ENCODE measurements around the gene NDUFV2.

Gene NDUFV2

DNA sequence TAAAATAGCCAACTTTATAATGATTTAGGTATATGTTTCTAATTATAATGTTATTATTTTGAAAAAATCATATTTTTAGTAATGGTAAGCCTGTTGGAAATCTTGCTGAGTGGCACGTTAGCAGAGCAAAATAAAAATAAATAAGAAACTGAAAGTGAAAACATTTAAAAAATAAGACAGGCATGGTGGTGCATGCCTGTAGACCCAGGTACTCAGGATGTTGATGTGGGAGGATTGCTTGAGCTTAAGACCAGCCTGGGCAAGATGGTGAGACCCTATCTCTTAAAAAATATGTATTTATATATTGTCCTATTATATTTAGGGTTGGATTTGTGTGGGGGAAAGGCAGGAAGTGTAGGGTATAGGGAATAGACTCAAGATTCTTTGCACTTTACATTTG is 18.3 kb downstream of the NDUFV2 start:
- peak; percentile 37 for DNase-seq

DNA sequence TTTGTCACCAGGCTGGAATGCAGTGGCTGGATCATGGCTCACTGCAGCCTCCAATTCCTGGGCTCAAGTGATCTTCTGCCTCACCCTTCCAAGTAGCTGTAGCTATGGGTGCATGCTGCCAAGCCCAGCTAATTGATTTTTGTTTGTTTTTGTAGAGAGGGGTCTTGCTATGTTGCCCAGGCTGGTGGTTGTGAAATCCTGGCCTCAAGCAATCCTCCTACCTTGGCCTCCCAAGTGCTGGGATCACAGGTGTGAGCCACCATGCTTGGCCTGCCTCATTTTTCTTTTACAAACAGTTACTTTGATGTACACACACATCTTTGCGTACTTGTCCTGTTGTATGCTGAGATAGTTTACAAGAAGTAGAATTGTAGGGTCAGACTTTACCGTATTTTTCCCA is 21.0 kb downstream of the NDUFV2 start:
- no peak for DNase-seq

DNA sequence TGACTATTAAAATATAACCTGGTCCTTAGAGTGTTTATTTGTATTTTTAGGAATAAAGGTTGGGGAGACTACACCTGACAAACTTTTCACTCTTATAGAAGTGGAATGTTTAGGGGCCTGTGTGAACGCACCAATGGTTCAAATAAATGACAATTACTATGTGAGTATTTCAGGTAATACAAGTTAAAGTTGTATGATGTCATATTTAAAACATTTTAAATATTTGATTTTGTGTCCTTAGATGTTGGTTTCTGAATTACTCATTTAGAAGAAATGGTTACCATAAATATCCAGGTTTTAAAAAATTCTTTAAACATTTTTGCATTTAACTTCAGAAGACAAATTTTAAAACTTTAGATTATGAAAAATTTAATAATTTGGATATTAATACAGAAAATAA is 22.3 kb downstream of the NDUFV2 start:
- no peak for DNase-seq

DNA sequence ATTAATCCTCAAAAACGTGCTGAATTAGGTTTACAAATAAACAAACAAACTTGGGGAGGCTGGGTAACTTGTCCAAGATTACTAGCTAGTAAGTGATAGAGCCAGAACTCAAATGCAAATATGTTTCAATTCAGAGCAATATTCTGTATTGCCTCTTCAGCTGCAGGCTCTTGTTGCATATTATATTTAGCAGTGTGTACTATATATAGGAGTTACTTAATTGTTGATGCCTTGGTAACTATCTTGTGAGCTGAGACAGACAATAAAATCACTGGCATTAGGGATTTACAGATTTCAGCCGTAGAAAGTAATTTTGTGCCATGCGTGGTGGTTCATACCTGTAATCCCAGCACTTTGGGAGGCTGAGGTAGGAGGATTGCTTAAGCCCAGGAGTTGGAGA is 23.8 kb downstream of the NDUFV2 start:
- no peak for DNase-seq

DNA sequence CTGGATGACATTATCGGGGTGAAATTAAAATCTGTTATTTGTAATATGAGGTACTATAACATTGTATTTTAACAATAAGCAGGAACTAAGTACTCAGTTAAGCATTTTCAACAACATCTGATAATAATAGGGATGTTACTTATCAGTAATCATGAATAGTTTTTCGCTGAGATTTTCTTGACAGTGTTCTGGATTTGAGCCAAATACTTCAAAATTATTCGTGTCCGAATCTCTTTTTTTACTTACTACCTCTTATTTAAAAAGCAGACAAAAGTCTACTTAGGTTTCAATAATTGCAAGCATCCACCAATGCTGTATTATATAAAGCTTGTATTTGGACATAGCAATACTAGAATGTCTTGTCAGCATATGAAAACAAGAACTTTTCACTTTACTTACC is 27.7 kb downstream of the NDUFV2 start:
- no peak for DNase-seq

DNA sequence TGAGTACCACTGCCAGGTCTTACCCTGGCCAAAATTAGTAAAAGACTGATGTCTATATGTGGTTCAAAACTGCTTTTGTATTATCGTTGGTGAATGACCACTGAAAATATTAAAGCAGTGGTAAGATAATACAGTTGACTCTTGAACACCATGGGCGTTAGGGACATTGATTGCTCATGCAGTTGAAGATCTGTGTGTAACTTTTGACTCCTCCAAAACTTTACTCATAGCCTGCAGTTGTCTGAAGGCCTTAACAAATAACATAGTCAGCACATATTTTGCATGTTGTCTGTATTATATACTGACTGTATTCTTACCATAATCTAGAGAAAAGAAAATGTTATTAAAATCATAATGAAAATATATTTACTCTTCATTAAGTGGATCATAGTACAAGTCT is 28.3 kb downstream of the NDUFV2 start:
- DNase-seq: no peak

DNA sequence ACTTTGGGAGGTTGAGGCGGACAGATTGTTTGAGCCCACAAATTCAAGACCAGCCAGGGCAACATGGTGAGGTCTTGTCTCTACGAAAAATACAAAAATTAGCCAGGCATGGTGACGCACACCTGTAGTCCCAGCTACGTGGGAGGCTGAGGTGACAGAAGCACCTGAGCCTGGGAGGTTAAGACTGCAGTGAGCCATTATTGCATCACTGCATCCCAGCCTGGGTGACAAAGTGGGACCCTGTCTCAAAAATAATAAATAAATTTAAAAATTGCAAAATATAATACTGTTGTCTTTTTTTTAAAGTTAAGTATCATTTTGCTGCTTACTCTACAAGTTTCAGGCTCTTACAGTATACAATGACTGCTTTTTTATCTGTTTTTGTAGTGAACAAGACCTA is 30.1 kb downstream of the NDUFV2 start:
- no peak for DNase-seq

DNA sequence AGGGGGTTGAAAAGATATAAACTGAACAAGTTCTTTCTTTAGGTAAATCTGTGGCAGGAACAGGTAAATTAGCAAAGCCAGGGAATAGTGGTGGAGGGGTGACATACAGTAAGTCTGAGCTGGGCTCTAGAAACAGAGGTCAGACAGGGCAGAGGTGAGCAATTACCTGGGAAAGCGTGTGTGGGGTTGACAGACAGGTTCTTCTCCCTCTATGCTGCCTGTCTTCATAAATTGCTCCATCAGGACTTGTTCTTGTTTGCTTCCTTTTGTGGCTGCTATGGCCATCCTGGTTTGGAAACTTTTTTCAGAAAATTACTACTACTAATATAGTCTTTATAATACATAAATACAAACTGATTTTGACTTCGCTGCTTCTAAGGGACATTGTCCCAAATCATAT is 30.7 kb downstream of the NDUFV2 start:
- DNase-seq: no peak

DNA sequence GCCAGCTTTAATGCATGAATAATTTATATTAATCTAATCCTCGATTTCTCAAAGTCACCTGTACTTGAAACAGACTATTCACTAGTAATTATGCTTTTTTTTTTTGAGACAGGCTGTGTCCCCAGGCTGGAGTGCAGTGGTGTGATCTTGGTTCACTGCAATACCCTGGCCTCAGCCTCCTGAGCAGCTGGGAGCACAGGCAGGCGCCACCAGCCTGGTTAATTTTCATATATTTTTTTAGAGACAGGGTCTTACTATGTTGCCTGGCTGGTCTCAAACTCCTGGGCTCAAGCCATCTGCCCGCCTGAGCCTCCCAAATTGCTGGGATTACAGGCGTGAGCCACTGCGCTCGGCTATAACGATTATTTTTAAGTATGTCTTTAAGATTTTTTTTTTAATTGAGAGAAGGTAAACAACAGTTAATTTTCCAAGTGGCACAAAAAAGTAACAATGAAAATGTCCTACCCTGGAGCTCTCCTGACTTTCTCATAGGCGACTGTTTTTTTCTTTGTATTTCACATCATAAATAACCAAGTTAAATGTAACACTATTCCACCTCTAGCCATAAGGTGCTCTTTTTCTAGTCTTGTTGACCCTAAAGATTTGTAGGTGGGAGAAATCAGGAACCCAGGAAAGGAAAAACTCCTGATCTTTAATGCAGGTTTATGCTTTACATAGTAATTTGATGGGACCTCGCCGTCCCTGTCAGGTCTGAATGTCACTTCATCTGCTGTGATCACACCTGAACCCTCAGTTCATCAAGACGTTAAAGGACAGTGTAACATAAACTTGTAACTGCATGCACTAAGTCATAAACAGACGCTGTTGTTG is 32.8 kb downstream of the NDUFV2 start:
- DNase-seq: no peak

DNA sequence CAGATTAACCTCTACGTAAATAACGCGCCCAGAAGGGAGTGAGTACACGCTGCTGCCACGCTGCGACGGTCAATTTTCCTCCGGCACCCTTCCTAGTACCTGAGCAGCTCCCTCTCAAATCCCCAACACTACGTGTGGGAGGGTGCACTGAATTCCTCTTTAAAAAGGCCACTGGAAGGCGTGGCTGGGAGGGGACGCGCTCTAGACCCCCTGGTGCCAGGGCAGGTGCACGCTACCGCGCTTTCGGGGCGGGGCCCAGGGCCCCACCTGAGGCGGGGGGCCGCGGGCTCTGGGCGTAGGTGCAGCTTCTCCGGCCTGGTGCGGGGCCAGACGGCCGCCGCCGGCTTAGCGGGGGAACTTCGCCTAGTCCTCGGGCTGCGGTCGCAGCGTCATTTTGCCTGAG is 33.4 kb downstream of the NDUFV2 start:
- peak; percentile 71 for DNase-seq

DNA sequence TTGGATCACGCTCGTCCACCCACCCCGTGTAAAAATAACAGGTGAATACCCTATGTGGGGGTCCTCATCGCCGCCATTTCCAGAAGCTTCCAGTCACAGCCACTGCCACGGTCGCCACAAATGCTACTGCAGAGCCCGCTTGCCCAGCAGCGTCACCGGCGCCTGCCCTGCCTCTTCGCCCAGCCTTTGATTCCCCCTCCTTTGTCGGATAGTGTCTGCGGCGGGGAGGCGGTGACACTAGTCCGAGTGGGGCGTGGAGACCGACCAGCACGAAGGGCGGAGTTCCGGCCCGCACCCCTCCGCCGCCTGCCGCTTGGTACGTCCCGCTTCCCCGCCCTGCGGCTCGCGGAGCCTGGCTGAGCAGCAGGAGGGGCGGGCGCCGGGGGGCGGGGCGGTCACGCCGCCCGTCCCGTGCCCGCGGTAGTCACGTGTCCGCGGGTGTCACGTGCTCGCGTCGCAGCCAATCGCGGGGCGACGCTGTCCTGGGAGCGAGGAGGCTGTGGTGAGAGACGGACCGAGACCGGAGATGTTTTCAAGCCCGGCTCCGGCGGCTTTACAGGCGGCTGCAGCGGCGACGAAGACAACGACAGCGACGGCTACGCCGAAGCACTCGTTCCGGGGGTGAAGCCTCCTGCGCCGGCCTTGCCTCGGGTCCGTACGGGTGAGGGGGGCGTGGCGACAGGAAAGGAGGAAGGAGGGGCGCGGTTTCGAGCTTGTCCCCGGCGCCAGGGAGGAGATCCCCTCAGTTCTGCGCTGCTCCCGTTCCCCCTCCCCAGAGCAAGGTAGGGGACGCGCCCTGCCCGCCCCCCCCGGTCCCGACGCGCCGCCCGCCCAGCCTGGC is 34.0 kb downstream of the NDUFV2 start, which contains the start of gene ANKRD12:
Gene ANKRD12, plus strand, starts transcription at position 467 of the 841 bp plus-strand sequence. CDS start 45,652 bp downstream, outside the sequence.
- DNase-seq: peak; percentile 98

DNA sequence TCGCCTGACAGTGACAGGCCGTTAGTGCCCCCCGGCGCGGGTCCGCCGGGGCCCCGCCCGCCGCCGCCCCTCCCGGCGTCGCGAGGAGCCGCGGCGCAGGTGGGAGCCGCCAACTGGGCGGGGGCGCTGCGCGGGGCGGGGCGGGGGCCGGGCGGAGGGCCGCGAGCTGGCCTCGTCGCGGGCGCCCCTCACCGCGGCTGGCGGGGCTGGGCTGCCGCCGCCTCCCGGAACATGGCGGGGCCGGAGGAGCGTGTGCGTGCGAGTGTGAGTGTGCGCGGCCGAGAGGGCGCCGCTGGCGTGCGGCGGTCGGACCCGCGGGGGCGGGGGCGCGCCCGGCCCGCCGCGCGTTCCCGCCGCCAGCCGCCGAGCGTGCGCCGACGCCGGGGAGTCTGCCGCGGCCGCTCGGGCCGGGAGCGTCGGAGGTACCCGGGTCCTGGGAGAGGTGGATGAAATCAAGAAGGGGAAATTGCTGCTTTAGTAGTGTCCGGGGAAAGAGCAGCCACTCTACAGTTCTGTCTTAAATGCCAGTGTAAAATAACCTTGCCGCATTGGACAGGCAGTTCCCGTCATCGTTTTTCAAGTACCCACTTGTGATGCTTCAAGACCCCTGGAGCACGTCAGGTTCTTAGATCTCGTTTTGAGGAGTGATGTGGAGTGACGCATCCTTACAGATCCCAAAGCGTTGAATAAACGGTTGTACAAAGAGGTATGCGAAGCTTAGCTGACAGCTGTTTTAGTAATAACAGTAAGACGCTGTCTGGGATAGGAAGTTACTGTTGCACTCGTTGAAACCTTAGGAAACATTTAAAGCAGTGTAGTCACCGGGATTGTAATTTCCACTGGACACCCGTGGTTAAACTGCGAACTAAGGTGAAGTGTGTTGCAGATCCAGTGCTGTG is 34.9 kb downstream of the NDUFV2 start:
- peak; percentile 84 for DNase-seq

DNA sequence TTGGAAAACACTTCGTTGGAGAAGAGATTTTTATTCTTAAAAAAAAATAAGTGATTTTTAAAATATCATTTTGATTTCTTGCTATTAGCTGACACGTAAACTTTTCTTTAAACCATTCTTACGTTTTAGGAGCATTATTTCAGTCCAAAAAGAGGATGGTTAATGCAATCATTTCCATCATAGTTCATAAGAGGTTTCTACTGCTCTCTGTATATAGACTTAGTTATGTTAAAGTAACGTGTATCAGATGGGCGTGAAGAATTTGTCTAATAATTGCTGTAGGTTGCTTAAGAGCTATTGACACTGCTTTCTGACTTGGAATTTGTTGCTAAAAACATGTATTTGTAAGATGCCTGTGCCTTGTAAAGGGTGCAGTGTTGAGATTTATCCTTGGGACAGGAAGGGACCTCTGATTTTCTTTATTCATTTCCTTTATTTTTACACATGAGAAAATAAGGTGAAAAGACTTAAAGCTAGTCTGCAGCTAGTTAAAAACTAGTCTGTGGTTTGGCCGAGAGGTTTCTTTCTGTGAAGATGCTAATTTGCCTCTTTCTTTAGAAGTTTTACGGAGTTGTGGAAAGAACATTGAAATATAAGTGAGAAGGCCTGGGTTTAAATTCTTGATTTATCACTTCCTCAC is 37.0 kb downstream of the NDUFV2 start:
- DNase-seq: no peak

DNA sequence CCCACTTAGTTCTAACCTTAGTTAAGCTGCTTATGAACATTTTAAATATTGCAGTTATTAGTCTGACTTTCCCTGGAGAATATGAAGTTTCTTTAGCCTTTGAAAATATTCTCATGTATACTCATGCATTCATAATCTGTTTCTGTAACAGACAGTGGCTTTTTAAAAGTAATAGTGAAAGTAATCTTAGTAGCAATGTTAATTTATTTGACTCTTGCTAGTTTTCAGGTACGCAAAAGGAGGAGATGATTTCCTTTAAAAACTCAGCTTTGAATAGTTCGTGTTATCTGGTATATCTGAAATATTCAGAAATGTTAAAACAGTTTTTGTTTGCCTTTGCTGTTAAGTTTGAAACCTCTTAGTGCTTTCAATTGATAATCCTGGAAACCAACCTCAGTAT is 37.9 kb downstream of the NDUFV2 start:
- DNase-seq: no peak

DNA sequence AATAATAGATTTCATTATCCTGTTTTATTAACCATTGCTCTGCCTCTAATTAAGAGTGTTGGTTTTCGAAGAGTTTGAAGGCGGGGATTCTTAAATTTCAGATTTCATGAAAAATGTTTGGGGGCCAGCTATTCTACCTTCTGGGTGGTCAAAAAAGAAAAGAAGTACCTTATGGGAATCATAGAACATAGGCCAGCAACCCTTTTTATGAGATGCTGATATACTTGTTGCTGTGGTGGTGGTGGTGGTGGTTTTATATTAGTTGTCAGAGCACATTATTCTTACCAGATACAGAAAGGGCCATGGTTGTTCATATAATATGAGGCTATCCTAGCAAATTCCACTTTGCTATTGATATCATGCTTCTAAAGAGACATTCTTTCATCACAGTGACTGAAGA is 38.5 kb downstream of the NDUFV2 start:
- no peak for DNase-seq

DNA sequence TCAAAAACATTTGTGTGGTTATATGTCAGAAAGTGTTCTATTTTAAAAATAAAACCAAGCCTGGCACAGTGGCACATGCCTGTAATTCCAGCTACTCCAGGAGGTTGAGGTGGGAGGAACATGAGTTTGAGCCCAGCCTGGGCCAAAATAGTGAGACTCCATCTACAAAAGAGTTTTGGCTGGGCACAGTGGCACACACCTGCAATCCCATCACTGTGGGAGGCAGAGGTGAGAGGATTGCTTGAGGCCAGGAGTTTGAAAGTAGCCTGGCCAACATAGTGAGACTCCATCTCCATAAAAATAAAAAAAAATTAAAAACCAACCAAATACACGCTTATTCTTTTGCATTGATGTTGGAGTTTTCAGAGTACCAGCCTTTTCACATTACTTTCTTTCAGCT is 43.7 kb downstream of the NDUFV2 start:
- DNase-seq: no peak

DNA sequence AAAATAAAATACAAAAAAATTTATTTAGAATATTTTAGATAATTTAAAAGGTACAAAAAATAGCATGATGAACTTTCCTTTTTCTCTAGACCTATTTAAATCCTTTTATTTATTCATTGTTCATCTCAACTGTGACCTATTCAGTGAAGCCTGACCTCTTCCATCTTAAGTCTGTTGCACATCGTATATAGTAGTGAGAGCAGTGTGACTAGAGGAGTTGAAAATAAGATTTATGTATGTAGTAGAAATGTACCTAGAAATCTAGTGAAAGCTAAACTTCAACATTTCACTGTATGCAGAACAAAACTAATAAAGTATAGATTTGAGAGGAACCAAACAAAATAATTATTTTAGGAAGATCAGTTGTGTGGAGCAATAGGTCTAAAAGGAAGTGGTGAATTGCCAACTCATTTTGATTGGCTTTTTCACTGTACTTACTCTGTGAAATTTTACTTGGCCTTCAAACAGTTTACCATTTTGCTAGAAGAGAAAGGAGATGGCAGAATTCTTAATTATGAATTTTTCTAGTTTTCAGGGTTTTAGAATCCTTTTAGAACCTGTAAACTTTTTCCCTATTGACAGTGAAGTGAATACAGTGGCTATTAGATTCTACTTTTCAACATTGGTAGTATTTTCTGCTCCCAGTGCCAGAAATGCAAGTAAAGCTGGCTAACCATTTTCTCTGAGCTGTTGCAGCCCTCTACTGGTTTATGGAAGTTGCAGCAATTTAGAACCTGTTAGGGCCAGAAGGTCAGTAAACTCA is 45.1 kb downstream of the NDUFV2 start:
- DNase-seq: peak; percentile 52

DNA sequence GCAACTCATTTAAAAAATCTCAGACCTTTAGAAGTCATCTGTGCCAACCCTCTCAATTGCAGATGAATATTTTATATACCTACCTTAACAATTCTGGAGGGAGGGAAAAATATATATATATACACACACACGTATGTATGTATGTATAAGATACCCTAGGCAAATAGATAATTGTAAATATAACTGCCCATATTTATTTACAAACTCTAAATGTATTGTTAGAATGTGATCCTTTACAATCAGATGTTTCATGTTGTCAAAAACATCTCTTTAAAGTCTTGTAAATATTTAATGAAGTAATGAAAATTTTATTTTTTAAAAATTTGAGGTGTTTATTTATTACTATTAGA is 45.7 kb downstream of the NDUFV2 start:
- DNase-seq: no peak

DNA sequence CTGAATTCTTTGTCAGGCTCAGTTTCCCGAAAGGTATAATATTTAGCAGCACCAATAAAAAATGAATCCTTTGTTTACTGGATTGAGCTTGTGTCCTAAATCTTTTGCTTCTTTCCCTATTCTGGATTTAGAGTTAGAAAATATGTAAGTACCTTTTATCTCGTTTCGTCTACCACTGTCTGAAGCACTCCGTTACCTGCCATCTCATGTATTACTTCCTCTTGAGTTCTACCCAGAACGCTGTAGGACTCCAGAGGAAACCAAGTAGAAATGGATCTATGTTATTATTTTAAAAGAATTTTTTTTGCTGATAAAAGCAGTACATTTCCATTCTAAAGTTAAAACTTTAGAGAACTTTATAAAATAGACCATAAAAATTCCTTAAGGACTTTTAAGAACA is 47.6 kb downstream of the NDUFV2 start:
- no peak for DNase-seq

DNA sequence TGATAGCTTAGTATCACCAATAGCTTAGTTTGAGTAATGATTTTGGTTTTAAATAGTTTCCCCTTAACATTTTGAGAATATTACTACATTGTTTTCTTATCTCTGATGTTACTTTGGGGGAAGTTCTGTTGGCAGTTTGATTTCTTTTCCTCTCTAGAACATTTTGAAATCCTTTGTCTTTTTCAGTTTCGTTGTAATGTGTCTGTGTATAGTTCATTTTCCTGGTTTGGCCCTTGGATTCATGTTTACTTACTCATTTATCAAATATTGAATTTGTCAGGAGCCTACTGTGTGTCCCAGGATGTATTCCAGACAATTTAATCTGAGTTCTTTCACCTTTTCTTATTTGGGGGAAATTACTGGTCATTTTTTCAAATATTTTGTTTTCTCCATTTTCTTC is 50.8 kb downstream of the NDUFV2 start:
- DNase-seq: no peak

DNA sequence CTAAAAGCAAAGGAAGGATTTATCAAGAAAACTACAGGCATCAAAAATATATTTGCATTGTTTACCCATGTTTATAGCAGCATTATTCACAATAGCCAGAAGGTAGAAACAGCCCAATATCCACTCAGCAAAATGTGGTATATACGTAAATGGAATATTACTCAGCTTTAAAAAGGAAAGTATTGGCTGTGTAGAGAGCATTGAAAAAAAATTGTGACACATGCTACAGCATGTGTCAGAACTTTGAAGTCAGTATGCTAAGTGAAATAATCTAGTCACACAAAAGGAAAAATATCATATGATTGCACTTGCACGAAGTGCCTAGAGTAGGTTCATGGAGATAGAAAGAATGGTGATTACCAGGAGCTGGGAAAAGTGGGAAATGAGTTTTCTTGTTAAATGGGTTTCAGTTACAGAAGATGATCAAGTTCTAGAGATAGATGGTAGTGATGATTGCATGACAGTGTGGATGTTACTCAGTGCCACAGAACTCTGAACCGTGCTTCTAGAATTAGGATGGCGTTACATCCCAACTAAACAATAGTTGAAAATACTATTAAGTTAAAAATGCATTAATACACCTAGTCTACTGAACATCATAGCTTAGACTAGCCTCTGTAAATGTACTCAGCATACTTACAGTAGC is 54.2 kb downstream of the NDUFV2 start:
- no peak for DNase-seq

All from CD4-positive, alpha-beta T cell treated with Interleukin-17A for 4 hours (primary cell).